Forelimb muscle (tissue), 1 donor: Measurements from ENCODE around the gene NEDD9. TPM values are rescaled to one million over a fixed set of nuclear protein-coding genes. Genes with fewer than 3 reads are reported as not detected.

ENCODE experiments used
- DNase-seq: peaks from one replicate; pipeline ENCODE4 v3.0.0-alpha.2; 2013; ENCODE audit warnings: low read depth
- polyA plus RNA-seq: library from polyadenylated mRNA; unstranded; fragments of 120-200 nt; gene quantifications from one replicate; pipeline ENCODE4 v1.2.1, GENCODE V29; 2013; ENCODE audit not compliant: insufficient read length

Gene NEDD9
- polyA plus RNA-seq, 1 donor: 10.1 TPM

DNA sequence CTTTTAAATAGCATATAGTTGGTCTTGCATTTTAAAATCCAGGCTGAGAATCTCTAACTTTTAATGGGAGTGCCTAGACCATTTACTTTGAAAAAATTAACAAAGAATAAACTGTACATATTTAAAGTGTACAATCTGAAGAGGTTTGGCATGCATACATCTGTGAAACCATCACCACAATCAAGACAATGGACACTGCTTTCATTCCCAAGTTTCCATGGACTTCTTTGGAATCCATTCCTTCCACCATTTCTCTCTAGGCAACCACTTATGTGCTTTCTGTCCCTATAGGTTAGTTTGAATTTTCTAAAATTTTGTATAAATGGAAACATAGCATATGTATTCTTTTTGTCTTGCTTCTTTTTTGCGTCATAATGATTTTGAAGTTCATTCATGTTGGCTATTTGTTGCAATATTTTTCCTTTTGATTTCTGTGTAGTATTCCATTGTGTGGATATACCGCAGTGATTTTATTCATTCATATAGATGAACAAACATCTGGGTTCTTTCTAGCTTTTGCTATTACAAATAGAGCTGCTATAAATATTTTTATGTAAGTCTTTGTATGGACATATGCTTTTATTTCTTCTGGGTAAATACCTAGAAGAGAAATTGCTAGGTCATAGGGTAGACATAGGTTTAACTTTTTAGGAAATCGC is 50.9 kb downstream of the NEDD9 start:
- no peak for DNase-seq

DNA sequence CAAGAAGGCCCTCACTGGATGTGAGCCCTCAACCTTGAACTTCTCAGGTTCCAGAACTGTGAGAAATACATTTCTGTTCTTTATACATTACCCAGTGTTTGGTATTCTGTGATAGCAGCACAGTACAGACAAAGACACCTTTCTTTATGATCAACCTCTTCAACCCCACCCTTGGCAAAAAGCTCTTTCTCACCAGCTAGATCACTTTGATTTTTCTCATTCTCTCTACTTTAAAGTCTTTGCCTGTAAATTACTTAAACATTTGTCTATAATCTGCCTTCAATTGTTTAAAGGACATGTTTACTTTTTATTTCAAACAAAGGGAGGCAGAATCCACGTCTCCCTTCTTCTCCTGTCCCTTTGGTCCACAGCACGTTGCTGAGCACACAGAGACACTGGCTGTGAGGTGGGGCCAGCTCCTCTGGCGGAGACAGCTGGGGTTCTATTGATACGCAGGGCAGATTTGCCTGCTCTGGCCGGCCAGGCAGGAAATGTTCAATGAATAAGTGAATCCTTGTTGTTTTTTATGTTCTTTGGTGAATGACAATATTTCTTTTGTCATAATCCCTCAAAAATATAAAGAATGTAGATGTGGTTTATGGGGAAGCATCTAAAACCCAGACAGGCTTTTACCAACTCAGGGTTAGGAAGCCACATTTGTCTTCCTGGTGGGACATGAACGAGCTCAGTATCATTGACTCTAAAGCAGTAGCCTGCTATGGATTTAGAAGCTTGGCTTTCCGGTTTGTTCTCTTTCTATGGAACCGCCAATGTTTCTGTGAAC is 52.9 kb downstream of the NEDD9 start:
- DNase-seq: no peak

DNA sequence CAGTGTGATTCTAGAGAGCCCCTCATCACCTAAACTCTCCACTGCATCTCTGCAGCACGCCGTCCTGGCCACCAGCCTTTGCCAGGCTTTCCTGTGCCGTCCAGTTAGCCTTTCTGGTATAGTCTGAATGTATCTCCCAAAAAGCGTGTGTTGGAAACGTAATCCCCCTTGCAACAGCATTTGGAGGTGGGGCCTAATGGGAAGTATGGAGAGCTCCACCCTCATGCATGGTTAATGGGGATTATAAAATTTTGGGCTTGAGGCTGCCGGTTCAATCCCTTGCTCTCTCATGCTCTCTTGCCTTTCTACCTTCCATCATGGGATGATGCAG is 53.4 kb downstream of the NEDD9 start:
- DNase-seq: no peak

DNA sequence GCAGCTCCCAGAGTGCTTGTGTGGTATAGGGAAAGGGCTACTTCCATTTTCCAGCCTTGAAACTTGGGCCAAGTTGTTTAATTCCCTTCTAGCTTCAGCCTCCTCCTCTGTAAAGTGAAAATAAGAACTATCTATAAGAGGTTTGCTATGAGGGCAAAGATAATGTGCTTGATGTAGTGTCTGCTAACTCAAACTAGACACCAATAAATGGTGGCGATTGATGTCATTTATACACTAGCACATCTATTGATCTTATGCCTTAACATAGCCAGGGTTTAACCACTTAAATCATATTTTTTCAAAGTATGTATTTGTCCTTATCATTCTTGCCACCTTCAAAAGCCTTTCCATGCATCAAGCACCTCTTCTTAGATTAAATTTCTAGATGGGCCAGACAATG is 55.2 kb downstream of the NEDD9 start:
- no peak for DNase-seq

DNA sequence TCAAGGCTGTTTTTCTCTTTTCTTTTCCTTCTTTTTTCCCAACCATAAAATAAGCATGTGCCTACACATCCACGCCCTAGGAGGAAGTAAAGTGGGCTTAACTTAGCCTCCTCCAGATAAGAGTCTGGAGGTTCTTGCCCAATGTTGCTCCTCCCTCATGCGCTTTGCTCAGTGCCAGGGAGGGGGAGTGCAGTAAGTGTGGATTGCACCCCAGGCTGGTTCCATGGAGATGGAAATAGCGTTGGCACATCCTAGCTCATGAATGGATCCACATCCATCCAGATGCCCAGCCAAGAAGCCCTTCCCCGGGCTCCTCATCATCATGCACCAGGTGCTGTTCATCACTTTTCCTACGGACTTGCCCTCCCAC is 58.2 kb downstream of the NEDD9 start:
- no peak for DNase-seq

DNA sequence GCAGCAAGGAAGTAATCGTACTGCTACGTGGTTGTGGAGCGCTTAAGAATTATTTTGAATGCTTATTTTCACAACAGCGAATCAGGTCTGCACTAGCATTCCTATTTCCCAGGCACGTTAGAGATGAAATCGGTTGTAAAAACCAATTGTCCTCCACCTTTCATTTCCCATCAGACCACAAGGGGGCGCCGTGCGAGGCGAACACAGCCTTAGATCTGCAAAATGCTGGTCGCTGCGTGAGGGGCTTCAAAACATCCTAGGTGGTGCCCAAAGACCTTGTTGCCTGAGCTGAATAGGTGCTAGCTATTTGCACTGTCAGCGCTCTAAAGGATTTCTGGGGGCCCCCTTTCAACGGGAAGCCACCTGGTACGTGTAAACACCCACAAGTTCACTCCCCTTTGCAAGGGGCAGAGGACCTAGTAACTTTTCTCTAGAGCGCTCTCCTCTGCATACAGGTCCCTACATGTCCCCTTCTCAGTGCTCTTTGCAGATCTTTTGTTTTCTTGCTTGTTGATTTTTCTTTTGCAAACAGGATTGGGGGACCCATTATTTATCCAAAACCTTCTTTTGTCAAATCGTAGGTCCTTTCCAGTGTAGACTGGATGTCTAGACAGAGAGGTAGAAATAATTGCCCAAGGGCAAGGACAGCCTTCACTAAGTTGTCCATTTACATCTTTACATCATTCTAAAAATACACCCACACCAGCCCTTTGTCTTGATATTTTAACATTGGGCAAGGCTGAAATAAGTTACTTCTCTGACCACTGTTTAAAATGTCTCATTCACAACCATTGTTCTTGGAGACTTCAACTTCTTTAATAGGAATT is 59.8 kb downstream of the NEDD9 start:
- no peak for DNase-seq

DNA sequence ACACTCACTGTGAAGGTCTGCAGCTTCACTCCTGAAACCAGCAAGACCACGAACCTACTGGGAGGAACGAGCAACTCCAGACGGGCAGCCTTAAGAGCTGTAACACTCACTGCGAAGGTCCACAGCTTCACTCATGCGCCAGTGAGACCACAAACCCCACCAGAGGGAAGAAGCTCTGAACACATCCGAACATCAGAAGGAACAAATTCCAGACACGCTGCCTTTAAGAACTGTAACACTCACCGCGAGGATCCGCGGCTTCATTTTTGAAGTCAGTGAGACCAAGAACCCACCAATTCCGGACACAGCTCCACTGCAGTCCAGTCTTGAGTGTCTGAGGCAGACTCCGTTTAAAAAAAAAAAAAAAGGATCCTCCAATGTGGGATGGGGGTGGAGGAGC is 60.5 kb downstream of the NEDD9 start:
- DNase-seq: no peak

DNA sequence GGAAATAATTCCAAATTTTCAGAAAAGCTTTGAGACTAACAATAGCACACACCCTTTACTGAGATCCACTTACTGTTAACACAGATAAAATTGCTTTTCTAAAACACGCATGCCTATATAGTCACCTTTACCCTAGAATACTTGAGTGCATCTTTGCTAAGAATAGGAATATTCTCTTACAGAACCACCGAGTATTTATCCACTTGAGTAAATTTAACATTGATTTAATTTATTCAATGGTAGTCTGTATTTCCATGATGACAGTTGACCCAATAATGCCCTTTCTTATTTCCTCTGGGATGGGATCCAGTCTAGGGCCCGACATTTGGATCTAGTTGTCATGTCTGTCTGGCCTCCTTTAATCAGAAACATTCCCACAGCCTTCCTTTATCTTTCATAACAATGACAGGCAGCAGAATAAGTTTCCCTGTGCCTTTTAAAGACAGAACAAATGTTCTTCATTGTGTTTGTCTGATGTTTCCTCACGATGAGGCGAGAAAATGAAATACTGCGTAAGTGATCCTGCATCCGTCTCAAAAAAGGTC is 64.3 kb downstream of the NEDD9 start:
- no peak for DNase-seq

DNA sequence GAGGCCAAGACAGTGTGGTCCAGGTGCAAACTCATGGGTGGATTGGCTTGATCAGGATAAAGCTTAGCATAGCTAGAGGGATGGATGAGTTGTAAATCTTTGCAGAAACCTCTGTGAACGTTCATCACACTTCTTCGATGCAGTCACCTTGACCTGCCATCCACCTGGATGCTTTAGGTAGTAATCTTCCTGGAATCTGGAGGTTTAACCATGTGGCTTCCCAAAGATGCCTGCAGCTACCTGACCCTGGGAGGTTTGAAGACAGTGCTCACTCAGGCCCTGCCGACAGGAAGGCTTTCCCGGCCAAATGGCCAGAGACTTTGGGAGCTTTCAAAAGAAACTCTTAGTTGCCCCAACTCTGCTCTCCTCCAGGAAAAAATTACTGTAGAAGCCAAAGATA is 65.5 kb downstream of the NEDD9 start:
- no peak for DNase-seq

DNA sequence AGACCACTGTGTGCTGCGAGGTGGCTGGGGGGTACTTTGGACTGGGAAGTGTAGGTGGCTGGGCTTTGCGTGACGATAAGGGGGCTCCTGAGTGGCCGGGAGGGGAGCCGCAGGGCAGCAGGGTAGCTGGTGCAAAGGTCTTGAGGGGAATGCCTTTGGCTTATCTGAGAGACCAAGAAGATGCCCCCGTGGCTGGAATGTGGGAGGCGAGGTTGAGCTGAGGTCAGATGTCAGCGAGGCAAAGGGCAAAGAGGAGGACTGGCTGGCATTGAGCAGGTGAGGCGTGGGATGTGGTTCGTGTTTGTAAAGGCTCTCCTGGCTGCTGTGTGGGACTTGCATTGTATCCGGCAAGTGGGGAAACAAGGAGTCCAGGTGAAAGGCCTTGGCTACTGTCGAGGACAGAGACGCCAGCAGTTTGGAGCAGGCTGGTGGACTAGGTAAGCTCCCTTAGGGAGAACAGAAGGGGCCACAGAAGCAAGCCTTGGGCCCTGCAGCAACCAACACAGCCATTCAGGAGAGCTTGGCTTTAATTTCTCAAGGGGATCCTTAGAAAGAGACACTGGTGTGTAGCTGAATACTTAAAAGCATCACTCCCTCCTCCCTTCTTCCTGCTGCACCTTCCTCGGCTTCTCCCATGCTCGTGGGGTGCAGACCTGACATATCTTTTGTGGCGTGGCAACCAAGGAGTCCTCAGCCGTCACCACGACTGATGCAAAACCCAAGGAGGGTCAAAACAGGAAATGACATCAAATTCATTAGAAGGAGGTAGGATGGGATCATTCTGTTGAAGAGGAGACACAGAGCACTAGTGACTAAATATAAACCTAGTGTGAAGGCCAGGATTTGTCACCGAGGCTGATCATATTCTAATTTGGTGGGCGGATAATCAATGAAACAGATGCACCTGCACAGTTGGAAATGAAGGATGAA is 67.5 kb downstream of the NEDD9 start:
- DNase-seq: no peak

DNA sequence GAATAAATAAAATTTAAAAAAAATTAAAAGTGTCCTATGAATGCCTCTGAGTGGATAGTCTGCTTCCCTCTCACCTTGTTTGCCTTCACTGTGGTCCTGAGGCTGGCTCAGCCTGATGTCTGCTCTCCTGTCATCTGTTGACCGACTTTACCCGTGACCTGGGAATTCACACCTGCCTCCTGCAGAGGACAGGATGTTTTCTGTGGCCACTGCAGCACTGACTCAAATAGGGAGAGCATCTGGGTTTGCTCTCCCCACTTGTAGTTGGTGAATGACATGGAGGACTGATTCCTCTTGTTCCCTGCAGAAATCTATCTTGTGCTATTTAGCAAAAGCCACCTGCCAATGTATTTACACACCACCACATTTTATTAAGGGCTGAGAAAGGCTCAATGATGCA is 68.5 kb downstream of the NEDD9 start:
- DNase-seq: no peak

DNA sequence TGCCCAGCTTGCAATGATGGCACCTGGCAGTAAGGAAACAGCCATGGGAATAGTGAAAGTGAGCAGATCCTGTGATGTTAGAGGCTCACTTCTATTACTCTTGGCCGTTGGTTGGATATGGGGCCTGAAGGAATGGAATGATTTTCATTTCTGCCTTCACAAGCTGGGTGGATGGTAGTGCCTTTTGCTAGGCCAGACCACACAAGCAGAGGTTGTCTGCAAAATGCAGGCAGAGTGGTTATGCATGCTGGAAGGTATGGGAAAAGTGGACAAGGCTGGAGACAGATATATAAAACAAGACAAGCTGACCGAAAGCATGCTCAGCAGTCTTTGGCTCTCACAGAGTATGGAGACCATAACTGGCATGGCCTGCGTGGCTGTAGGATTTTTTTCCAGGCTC is 70.2 kb downstream of the NEDD9 start:
- no peak for DNase-seq

DNA sequence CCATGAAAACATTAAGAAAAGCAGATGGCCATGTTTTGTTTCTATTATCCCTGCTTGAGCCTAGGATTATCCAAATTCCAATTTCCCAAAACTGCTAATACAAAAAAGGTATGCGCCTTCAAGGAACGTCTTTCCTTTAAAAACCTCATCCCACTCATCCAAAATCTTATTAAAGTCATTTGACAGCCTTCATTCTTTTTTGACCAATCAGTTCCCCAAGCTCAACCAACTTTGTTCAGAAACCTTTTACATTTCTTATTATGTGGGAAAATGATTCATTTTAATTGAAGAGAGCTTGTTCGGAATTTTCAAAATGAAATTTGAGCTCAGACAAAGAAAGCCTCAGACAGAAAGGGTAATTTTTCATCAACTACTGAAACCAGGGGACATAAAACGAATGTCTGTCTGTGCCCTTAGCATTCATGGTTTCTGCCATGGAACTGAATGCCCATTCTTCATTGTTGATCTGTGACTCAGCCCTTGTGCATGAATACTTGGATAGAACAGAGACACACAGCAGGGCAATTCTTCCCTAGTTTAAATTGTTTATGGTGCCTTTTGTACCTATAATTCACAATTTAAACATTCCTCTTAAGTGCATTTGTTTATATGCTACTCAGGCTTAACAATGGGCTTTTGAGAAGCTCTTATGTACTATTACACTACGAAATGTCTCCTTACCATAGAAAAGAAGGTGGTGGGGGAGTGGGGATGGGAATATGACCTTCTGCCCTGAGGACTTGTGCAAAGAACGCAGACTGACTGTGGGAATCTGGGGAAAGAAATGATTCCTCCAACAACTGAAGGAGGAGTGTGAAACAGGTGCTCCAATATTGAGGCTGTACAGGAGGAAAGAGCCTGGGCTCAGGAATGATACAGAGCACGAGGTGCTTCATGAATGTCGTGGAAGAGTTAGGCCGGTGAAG is 71.2 kb downstream of the NEDD9 start:
- DNase-seq: no peak

DNA sequence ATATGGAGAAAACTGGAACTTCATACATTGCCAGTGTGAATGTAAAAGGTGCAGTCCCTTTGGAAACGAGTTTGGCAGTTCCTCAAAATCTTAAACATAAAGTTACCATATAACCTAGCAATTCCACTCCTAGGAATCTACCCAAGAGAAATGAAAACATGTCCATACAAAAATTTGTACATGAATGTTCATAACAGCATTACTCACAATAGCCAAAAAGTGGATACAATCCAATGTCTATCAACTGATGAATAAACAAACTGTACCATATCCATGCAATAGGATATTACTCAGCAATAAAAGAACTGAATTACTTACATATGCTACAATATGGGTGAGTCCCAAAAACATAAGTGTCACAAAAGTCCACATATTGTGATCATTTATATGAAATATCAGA is 72.3 kb downstream of the NEDD9 start:
- DNase-seq: no peak

DNA sequence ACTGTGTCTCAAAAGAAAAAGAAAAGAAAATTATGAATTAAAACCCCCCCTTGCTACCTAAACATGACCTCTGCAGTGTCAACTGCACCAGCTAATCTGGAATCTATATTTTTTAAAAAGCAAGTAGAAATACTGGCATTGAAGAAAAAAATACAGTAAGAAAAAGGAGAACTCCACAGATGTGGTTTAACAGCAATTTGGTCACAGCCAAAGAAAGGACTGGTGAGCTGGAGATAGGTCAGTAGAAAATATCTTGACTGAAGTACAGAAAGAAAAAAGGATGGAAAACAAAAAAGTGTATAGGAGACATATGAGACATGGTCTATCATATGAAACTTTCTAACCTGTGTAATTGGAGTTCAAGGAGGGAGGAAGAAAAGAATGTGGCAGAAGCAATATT is 76.9 kb downstream of the NEDD9 start:
- DNase-seq: no peak

DNA sequence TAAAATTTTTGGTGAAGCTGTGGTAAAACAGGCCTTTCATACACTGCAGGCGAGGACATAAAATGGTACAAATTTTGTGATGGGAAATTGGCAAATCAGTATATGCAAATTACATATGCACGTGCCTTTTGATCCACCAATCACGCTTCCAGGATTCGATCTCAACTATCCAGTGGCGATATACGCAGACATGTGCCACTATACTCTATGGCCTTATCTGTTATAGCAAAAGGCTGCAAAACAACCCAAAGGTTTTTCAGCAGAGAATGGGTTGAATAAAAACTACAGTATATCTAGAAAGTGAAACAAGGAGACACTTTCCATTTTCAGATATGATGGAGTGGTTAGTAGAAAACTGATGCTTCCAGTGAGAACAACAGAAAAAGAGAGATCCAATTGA is 79.0 kb downstream of the NEDD9 start:
- no peak for DNase-seq

DNA sequence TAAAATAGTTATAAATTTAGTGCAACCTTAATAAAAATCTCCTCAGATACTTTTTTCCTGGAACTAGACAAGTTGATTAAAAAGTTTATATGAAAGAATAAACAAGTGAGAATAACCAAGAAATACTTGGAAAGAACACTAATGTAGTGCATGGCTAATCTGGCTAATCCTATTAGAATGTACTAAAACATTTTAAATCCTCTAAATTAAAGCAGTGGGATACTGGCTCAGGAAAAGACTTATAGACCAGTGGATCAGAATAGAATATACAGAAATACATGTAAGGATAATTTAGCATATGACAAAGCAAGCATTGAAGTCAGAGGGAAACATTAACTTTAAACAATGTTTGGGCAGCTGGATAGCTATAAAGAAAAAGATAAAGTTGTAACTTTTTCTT is 79.9 kb downstream of the NEDD9 start:
- DNase-seq: no peak

DNA sequence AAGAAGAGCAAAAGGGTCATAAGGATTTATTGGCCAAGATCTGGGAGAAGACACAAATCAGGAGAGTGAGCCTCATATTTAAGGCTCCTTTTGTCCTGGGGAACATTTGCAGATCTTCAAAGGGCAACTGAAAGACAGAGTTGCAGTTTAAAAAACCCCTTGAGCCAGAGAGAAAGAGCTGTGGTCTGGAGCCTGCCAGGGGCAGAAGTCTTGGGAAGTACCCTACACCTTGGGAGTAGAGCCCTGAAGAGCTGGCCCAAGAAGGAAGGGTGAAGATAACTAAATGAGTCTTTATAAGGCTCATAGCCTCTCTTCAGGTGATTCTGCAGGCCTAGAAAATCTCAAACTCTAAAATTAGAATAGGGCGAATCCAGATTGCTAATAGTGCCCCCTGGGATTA is 81.0 kb downstream of the NEDD9 start:
- no peak for DNase-seq

DNA sequence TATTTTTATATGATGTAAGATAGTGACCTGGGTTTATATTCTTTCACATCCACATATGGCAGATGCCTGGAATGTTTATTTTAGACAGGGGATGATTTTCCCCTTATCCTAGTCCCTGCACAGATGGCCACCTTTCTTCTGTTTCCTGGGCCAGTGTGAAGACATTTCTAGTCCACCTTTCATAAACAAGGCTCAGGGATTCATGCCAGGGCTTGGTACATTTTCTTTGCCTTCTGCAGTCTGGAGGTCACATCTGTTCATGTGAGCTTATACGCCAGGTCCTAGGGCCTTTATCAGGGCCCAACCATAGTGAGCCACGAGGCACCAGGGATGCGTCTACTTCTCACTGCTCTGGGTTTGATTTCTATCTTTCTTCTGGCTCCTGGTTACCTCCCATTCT is 82.9 kb downstream of the NEDD9 start:
- no peak for DNase-seq

DNA sequence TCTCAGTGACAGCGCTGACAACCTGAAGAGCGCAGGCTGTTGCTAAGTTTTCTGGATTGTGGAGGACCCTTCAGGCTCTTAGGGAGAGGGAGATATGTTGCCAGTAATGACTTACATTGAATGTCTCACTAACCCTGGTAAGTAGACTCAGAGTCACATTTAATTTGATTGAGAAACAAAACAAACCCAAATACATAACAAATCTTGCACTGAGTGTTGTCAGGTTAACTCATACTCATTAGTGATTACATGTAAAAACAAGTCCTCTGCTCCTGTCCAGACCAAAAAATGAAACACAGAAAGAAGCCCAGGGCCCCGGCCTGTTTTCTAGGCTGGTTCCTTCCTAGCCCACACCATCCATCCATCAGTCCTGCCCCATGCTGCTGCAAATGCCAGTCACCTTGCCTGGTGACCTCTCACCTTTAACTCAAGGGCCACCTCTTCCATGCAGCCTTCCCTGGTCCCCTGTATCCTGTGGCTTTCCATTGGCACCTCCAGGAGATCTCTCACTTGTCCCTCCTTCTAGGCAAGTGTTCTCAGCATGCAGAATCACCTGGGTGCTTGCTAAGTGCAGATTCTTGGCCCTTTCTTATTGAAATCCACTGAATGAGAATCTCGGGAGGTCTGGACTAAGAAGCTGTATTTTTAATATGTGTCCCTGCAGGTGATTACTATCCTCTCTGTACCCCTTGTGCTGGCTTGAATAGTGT is 86.2 kb downstream of the NEDD9 start:
- no peak for DNase-seq
